KOPT-K1 (cell line): ENCODE measurements around the gene CHMP6.

Experiments
- H3K27ac ChIP-seq: fragments of 200-600 bp; sonication (generic); 2 replicates; pipeline ENCODE4 v1.5.1; 2016; ENCODE audit warnings: antibody characterized with exemption, mild to moderate bottlenecking, low read depth, low read length; ENCODE audit not compliant: poor library complexity, severe bottlenecking
- H3K36me3 ChIP-seq: fragments of 200-600 bp; sonication (generic); 2 replicates; pipeline ENCODE4 v1.5.1; 2017; ENCODE audit warnings: antibody characterized with exemption, mild to moderate bottlenecking, low read length, moderate library complexity; ENCODE audit not compliant: insufficient read depth
- H3K9me3 ChIP-seq: fragments of 200-600 bp; sonication (generic); 2 replicates; pipeline ENCODE4 v1.5.1; 2017; ENCODE audit warnings: antibody characterized with exemption, low read length, mild to moderate bottlenecking; ENCODE audit not compliant: insufficient read depth, poor library complexity, severe bottlenecking

The CHMP6 gene

DNA sequence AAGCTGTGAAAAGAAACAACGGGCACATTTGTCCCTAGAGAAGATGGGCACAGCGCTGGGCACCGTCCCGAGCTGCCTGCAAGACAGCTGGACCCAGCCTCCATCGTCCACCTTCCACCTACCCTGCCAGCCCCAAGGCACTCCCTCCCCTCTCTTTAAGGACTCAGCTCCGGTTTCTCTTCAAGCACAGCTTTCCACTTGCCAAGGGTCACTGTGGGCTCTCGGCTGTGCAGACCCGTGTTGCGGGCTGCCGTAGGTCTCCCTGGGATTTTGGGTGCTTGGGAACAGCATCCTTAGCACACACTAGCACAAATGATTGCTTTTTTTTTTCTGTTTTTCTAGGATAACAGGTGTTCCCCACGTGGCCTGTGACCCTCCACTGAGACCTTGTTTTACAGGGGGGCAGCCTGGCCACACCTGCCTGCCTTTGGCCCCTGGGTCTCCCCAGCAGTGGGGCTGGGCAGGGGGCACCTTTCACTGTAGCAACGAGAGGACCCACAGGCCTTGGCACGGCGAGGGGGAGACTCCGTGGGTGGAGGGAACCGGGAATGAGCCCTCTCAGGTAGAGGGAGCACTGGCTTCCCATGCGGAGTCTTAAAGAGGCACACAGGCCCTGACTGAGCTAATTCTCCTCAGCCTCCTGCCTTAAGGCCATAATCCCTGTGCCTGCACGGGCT, 1.4 kb downstream of the CHMP6 start:
- peaks cover 32% of the 10 kb centered on the region for H3K36me3 ChIP-seq
- no peaks in the 10 kb centered on the region for H3K9me3 ChIP-seq
- no peak overlapping the region for H3K27ac ChIP-seq

DNA sequence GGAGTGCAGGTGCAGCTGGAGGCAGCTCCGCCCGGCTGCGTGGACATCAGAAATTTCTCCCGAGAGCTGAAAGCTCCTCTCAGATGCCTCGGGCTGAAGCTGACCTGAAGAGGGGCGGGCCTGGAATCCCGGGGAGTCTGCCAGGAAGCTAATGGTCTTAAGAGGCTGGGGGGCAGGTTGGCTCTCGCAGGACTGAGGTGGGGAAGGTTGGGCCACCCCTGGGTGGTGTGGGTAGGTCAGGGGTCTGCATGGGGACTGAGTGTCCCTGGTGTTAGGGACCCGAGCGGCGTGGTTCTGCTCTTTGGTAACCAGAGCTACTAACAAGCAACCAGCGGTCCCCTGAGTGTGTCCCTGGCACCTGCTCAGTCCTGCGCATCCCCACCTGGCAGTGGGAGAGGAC, 3.5 kb downstream of the CHMP6 start:
- H3K9me3 ChIP-seq: no peaks in the 10 kb centered on the region
- H3K36me3 ChIP-seq: peaks cover 52% of the 10 kb centered on the region
- H3K27ac ChIP-seq: no peak overlapping the region

DNA sequence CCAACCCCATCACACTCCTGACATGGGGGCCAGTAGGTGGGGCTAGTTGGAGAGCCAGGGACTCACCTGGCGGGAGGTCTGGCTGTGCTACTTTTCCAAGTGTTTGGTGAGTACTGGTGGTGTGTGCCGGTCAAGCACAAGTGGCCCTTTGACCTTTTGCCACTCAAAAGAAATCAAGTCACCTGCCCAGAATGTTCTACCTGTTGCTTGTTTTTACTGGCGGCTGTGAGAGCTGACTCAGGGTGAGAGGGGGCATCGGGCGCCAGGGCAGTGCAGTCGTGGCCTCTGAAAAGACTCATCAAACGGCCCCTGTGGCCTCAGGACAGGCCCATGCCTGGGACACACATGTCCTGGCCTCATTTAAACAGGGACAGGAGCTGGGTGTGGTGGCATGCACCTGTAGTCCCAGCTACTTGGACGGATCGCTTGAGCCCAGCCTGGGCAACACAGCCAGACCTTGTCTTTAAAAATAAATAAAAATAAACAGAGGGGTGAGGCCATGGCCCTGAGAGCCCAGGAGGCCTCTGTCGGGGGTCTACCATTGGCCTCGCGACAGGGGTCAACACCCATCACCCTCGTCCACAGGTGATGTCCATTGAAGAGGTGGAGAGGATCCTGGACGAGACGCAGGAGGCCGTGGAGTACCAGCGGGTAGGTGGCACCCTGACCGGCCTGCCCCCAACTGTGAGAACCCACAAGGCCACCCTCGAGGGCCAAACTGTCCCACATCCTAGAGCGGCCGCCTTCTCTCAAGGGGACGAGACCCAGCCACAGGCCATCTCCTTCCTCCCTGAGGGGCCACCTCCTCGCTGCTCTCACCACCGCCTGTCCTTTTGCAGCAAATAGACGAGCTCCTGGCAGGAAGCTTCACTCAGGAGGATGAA, 5.0 kb downstream of the CHMP6 start:
- Histone ChIP-seq H3K9me3 (no peaks in the 10 kb centered on the region), H3K36me3 (peaks cover 56% of the 10 kb centered on the region), H3K27ac (no peak overlapping the region)

DNA sequence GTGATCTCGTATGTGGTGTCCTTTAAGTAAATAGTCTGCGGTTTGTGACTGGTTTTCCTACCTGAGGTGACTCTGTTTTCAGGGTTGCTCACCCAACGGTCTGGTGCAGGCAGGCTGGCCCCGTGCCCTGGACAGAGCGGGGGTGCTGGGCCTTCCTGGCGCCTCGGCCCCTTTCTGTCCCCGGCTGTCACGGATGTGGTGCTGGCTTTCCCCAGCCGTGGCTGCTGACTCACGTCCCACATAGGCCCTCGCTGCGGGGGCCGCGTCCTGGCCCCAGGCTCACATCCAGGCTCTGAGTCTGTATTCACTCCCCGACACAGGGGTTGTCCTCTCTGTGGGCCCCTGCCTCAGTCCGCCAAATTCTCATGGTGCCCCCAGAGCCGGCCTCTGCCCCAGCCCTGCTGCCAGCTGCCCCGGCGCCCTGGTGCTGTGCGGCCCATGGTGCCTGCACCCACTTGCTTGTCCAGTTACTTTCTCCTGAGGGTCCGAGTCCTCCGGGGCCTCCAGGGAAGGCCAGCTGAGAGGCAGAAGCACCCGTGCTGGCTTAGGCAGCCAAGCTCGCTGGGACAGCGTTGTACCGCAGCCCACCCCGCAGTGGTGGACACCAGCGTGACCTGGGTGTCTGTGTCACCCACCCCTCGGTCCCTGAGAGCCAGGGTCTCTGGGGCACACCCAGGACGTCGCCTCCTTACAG, 5.9 kb downstream of the CHMP6 start:
- H3K36me3 ChIP-seq: peaks cover 56% of the 10 kb centered on the region
- H3K9me3 ChIP-seq: no peaks in the 10 kb centered on the region
- H3K27ac ChIP-seq: no peak overlapping the region

DNA sequence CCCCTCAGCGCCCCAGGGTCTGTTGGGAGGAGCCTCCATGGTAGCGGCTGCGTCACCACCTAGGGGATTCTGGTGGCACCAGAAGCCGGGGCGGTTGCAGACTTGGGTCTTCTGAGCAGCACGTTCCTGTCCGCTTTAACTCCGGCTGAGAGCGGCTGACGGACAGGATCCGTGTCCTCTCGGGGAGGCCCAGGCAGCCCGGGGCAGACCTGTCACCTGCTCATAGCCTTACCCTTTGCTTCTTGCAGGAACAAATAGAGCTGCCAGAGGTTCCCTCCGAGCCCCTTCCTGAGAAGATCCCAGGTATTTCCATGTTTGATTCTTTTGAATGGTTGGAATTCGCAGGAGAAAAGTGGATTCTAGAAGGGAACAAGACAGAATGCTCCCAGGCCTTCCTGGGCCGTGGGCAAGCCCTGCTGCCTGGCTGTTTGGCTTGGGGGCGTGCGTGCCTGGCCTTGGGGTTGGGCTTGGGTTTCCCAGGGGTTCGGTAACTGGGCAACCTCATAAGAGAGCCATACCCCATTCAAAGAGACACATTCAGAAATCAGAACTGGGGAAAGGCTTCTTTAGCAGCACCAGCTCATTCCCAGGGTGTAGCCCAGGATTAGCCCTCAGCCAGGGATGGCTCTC, 6.6 kb downstream of the CHMP6 start:
- no peaks in the 10 kb centered on the region for H3K9me3 ChIP-seq
- no peak overlapping the region for H3K27ac ChIP-seq
- peaks cover 56% of the 10 kb centered on the region for H3K36me3 ChIP-seq

DNA sequence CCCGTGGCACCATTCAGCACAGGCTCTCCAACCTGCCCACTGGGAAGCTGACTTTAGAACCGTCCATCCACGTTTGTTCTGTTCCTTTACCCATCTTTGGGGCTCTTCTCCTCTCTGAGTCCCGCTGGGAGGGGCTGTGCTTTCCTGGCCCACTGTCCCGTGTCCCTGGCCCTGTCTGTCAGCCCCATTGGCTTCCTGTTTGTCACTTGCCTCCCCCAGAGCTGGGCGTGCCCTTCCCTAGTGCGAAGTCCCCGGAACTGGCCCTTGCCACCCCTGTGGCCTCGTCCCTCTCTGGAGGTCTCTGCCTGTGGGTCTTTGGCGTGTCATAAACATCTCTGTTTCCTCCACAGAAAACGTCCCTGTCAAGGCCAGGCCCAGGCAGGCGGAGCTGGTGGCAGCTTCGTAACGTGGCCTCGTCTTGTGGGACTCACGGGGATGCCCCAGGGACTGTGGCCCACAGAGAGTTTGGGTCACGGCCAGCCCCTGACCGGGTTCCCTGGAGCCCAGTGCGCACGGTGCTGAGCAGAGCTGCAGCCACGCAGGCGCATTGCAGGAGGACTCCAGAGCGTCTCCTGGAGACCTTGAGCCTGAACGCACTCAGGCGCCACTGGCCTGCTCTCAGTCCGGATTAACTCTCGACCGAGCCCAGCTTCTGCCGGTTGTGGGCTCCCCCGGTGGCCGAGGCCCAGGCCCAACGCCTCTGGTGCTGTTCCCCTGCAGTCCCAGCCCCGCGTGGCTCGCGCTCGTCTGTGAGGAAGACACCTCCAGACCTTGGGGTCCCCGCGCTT, 7.3 kb downstream of the CHMP6 start:
- H3K27ac ChIP-seq: no peak overlapping the region
- peaks cover 56% of the 10 kb centered on the region for H3K36me3 ChIP-seq
- H3K9me3 ChIP-seq: no peaks in the 10 kb centered on the region

DNA sequence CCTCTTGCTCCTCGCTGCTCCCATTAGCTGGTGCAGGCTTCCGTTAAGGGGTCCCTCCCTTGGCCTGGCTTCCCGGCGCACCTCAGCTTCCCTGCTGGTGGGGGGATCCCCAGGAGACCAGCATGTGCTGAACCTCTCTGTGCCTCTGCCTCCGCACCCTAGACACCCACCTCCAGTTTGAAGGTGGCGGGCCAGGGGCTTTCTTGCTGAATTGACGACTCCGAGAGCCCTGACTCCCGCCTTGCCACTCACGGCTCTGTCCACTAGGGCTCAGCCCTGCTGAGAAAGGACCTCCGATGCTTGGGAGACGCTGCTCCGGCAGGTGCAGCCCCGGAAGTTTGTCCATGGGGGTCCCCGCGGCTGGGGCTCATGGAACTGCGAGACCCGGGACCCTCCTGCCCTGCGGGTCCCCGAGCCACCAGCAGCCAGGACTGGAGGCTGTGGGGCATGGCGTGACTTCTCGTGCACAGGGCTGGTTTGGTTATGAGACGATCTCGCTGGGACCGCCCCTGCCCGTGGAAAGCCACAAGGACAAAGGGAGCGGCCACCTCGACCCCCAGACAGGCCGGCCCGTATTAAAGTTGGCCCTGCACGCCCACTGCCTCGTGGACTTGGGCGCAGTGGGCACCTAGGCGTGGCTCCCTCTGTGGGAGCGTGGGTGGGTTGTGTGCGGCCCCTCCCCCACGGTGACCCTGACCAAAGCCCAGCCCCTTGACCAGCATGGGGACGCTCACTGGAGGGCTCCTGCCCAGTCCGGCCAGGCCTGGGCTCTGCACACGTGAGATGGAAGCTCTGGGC, 8.1 kb downstream of the CHMP6 start:
- H3K36me3 ChIP-seq: peaks cover 56% of the 10 kb centered on the region
- H3K9me3 ChIP-seq: no peaks in the 10 kb centered on the region
- no peak overlapping the region for H3K27ac ChIP-seq

DNA sequence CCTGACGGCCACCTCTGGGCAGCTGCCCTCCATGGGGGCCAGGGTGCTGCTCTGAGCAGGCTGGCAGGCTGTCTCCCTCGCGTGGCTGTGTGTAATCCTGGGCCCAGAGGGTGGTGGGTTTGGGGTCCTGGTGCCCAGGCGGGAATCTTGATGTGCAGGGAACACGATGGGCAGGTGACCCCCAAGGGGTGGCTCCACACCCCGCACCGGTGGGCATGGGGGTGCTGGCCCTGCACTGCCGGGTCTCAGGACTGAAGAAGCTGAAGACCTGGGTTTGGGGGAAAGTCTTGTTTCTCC, 8.6 kb downstream of the CHMP6 start:
- Histone ChIP-seq H3K9me3 (no peaks in the 10 kb centered on the region), H3K27ac (no peak overlapping the region), H3K36me3 (peaks cover 53% of the 10 kb centered on the region)

DNA sequence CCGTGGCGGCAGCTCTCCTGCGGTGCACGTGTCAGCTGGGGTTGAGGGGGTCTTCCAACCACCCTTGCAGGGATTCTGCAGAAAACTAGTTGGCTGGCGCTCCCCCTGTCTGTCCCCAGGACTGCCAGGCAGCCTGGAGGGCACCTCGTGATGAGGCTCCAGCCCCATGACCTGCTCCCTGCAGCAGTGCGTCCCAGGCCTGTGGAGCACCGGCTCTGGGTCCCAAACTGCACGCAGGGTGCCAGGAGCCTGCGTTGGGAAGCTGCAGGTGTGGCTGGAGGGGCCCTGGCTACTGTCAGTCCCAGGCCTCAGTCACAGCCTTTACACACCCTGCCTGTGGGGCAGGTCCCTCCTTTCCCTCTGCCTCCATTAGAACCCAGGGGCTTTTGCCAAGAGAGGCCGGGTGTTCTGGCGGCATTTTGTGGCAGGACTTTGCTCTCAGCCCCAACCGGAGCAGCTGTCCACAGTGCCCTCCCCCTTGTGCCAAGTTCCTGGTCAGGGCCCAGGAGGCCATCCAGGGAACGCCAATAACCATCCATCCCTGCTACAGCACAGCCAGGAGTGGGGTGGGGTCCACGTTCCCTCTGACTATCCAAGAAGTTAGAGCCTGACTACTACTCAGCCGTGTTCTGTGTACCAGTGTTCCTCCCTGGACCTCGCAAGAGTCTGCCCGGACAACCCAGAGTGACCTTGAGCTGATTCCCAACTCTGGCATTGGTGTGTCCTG, 9.2 kb downstream of the CHMP6 start:
- H3K9me3 ChIP-seq: no peaks in the 10 kb centered on the region
- H3K36me3 ChIP-seq: peaks cover 47% of the 10 kb centered on the region
- no peak overlapping the region for H3K27ac ChIP-seq

DNA sequence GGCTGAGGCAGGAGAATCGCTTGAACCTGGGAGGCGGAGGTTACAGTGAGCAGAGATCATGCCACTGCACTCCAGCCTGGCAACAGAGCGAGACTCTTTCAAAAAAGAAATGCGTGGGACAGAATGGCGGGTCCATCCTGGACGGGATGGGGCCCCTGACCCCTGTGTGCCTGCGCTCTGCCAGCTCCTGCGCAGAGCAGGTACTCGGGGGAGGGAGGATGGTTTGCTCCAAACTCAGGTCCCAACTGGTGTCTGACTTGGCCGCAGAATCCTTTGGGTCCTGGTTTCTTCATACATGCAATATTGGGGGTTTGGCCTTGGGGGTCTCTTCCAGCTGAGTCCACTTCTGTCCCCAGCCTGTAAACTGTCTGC, 10.4 kb downstream of the CHMP6 start:
- Histone ChIP-seq H3K27ac (no peak overlapping the region), H3K36me3 (peaks cover 35% of the 10 kb centered on the region)

DNA sequence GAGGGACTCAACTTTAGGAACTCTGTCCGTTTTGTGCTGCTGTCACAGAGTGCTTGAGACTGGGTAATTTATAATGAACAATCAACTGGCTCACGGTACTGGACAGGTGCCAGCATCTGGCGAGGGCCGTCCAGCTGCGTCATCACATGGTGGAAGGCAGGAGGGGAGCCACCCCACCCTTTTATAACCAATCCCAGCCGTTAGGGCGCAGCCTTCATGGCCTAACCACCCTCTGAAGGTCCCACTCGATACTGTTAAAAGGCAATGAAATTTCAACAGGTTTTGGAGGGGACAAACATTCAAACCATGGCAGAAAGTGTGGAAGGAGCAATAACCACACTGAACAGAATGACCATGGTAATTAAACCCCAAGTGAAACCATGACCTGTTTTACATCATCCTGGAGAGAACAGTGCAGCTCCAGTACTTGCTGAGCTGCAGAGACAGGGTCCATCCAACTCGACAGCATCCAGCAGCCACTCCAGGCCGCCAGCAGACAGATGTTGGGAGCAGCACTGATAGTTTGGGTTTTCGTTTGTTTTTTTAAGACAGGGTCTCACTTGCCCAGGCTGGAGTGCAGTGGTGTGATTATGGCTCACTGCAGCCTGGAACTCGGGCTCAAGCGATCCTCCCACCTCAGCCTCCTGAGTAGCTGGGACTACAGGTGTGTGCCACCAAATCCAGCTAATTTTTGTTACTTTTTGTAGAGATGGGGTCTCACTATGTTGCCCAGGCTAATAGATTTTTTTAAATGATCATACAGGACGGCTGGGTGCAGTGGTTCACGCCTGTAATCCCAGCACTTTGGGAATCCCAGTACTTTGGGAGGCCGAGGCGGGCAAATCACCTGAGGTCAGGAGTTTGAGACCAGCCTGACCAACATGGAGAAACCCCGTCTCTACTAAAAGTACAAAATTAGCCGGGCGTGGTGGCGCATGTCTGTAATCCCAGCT, 11.0 kb downstream of the CHMP6 start:
- peaks cover 29% of the 10 kb centered on the region for H3K36me3 ChIP-seq
- no peak overlapping the region for H3K27ac ChIP-seq
- no peaks in the 10 kb centered on the region for H3K9me3 ChIP-seq

More for the DNA sequence above, 10.4 kb downstream of the CHMP6 start:
- no peaks in the 10 kb centered on the region for H3K9me3 ChIP-seq

DNA sequence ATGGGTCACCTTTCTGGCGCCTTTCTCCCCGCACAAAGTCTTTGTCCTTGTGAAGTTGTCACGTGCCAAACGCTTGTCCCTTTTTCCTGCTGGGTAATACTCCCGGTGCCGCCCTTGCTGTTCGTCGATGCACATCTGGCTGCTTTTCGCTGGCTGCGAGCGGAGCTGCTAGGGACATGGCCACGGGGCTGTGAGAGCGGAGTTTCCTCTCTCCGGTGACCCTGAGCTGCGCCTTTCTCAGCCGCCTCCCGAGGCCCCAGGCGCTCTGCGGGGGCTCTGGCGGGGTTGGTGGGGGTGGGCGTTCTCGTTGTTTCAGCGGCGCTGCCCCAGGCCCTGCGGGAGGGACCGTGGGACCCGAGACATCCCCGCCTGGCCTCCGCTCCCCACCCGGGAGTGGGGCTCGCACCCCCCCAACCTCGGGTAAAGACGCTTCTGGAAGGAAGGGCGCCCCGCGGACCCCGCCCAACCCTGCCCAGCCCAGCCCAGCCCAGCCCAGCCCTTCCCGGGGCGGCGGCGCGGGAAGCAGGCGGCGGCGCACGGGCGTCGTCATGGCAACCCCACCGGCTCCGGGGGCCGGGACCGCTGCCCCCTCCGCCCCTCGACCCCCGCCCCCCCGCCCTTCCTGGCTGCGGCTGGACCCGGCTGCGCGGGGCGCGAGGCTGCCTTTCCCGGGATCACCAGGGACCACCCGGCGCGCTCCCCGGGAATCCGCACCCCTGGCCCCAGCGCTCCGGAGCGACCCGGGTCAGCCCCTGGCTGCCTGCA, 12.3 kb downstream of the CHMP6 start:
- Histone ChIP-seq H3K27ac (no peak overlapping the region), H3K9me3 (no peaks in the 10 kb centered on the region), H3K36me3 (peaks cover 16% of the 10 kb centered on the region; the same call in 1 of the 2 replicates)
